H54 (cell line): ENCODE measurements around the gene ALOX5AP.
A peak's percentile ranks its signal among the peaks of the same experiment; 100 is the strongest.

Experiments
- DNase-seq: peaks from one replicate; pipeline ENCODE4 v3.0.0; 2011; ENCODE audit warnings: low spot score, mixed read lengths; ENCODE audit not compliant: insufficient read length
- FAIRE-seq: peaks from 3 replicates; lab custom pipeline; 2011; peaks lifted over from hg19 to GRCh38; lab: Jason Lieb, UNC
- POLR2A ChIP-seq: IDR thresholded peaks from 2 replicates; pipeline ENCODE4 v1.6.1; 2011; ENCODE audit warnings: low read depth, mild to moderate bottlenecking, low read length

The ALOX5AP gene

GRCh38 chr13:30704596-30704995 lies 30.7 kb upstream of the ALOX5AP start:
- DNase-seq (no peak), FAIRE-seq (no peak)
- no peak for TF ChIP-seq POLR2A

- no peak for TF ChIP-seq POLR2A
- DNase-seq, result no peak
- FAIRE-seq, result no peak
Measured at GRCh38 chr13:30705680-30706079, 29.7 kb upstream of the ALOX5AP start.

- no peak for TF ChIP-seq POLR2A
Measured at GRCh38 chr13:30708541-30708940, 26.8 kb upstream of the ALOX5AP start.

GRCh38 chr13:30710442-30710841 lies 24.9 kb upstream of the ALOX5AP start:
- no peak for TF ChIP-seq POLR2A
- no peak for DNase-seq
- FAIRE-seq, result no peak

More at GRCh38 chr13:30708541-30708940, 26.8 kb upstream of the ALOX5AP start:
- DNase-seq (no peak), FAIRE-seq (no peak)

DNA sequence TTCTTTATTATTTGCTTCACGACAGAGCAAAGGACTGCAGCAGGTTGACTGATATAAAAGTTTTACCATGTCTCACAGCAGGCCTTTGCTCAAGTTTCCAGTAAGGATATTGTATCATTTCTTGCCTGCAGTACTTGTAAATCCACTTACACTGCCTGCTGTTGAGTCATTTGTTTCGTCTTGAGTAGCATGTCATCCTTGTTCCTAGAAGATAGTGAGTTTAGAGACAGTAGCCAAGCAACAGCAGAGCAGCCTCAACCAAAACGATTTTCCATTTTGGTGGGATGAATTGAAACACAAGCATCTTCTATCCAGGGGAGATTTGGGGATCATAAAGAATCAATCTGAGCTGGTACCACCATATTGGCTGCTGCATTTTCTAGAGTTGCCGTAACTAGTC lies 24.0 kb upstream of the ALOX5AP start:
- TF ChIP-seq POLR2A, result no peak
- FAIRE-seq (no peak), DNase-seq (no peak)

GRCh38 chr13:30711837-30712236 lies 23.5 kb upstream of the ALOX5AP start:
- FAIRE-seq, result no peak
- TF ChIP-seq POLR2A, result no peak
- DNase-seq, result no peak

GRCh38 chr13:30712536-30713532 lies 22.5 kb upstream of the ALOX5AP start:
- FAIRE-seq (no peak), DNase-seq (no peak)
- TF ChIP-seq POLR2A, result no peak

DNA sequence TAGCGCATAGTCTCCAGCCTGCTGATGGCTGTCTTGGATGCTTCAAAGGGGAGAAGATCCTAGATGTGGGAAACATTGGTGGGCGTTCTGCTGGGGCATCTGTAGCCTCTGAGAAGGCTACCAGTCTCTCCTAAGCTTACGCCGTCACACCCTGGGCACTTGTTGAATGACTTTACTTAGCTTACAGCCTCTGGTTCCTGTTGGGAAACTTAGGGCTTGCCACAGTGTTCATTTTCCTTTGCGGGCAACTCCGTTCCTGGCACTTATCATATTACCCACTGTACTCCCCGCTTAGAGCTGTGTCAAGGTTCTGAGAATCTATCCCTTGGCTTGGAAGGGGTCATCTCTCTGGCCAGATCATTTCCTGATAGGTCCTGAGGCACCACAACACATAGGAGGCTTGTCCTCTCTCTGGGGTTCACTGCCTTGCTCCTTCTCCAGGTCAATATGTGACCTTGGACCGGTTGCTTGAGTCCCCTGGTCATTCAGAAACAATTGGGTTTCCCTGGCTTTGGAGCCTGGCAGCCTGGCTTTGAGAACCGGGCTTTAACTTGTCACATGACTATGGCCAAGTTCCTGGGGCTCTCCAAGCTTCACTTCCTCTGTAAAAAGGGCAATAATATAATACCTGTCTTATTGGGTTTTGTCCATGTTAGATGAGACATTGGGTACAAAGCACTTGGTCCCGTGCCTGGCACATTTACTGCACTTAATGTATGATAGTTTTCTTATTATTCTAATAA lies 20.5 kb upstream of the ALOX5AP start:
- no peak for FAIRE-seq
- no peak for DNase-seq
- TF ChIP-seq POLR2A, result no peak

GRCh38 chr13:30715372-30715756 lies 20.0 kb upstream of the ALOX5AP start:
- no peak for DNase-seq
- TF ChIP-seq POLR2A, result no peak
- no peak for FAIRE-seq

DNA sequence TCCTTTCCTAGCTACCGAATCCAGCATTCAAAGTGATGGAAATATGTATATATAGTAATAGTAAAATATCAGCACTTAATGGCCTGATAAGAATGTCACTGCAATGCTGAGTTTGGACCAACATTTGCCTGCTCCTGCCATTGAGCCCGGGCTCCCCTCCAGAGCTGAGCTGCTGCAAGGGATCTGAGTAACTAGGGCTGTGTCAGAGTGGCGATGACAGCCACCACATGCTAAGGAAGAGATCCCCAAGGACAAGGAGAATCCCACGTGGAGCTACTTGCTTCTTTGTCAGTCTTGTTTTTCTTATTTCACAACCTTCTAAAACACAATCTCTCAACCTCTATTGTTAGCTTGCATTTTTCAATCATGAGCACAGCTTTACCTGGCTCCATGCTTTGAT lies 19.5 kb upstream of the ALOX5AP start:
- DNase-seq, result no peak
- TF ChIP-seq POLR2A, result no peak
- FAIRE-seq, result no peak

DNA sequence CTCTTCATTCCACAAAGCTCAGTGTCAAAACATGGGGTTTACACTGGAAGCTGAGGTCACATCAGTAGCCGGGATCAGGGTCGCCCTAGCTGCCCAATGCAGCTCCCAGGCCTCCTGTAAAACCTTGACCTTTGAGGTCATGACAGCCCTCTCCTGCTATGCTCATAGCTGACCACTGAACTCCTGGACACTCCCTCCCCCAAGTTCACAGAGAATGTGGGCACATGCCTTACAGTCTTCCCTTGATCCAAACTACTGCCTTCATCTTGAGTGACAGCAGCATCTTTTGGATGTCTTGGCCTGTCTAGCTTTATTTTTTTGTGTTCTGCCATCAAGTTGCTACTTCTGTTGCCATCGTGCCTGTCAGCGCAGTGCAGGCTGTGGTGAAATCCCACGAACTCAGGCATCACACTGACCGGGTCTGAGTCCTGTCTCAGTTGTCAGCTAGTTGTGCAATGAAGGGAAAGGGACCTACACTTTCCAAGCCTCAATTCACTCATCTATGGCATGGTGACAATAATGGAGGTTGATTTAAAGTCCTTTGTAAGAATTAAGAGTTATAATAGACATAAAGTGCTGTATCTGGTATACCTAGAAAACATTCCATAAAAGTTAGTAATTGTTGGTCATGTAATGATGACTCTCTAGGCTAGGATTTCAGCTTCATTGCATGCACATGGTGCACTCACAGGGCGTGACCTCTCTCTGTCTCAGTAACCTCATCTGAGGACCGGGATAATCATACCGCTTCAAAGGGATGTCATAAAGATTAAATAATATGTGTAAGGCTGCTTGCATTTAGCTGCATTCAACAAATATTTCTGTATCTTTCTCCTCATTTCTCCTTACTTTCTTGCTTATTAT lies 16.4 kb upstream of the ALOX5AP start:
- TF ChIP-seq POLR2A, result no peak
- peak; percentile 52 for DNase-seq
- FAIRE-seq, result peak; percentile 76

GRCh38 chr13:30719525-30719914 lies 15.8 kb upstream of the ALOX5AP start:
- DNase-seq, result no peak
- no peak for TF ChIP-seq POLR2A

DNA sequence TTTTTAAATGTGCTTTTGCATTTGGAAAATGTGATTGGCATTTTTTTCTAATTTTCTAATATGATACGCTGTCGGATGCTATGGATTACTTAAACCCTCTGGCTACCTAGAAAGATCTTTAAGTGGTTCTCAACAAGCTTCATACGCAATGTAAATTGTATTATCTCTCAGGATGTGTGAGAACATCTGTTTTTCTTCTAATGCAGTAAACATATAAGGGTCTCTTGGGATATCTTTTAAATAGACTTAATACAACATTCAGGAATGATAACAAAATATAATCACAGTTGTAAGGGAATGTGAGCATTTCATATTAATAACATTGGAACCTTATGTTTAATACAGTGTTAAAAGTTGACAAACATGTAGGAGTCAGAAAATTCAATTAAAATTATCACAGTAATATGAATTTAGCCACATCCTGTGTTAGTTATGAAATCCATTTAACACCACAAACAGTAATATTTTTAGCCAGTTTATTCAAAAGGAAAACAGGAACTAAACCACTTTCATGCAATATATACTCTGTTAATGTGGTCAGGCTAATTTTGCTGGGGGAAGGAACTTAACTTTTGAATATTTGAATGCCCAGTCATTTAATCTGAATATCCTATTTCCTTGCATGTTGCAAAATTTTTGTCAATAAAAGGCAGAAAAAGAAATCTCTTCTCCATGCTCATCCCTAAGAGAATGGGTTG lies 15.0 kb upstream of the ALOX5AP start:
- no peak for FAIRE-seq

More at GRCh38 chr13:30719525-30719914, 15.8 kb upstream of the ALOX5AP start:
- no peak for FAIRE-seq

More for the DNA sequence above, 15.0 kb upstream of the ALOX5AP start:
- DNase-seq, result no peak
- no peak for TF ChIP-seq POLR2A
